GM12864 (cell line): ENCODE data around the gene KRT2.

Experiments
- DNase-seq: peaks from one replicate; pipeline ENCODE4 v3.0.0-alpha.2; 2011; ENCODE audit warnings: low read depth
- H3K4me3 ChIP-seq: 2 replicates; pipeline ENCODE4 v1.5.1; 2011; ENCODE audit warnings: mild to moderate bottlenecking, low read depth, low read length, control low read depth
- CTCF ChIP-seq: IDR thresholded peaks from 2 replicates; pipeline ENCODE4 v1.5.1; 2011; ENCODE audit warnings: low read depth, mild to moderate bottlenecking, moderate library complexity, low read length, control low read depth, inconsistent platforms; ENCODE audit errors: missing control alignments

The KRT2 gene

DNA sequence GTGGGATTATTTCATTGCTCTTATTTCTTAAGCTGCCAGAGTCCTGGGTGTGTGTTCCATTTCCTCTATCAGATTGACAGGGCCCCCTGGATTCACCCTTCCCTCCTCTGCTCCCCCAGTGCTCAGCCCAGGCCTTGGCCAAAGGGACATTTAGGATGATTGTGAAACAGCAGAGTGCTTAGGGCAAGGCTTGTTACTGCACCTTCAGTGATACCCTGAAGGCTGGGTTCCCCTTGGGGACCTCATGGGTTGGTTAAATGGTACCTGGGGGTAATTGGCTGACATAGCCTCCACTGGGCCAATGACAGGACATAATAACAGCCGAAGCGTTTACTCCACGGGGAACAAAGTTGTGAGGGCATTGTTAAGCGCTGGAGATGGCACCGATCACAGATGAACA lies 49.5 kb downstream of the KRT2 start:
- DNase-seq = no peak
- no peak for TF ChIP-seq CTCF
- no peak overlapping the region for H3K4me3 ChIP-seq

- DNase-seq = no peak
- TF ChIP-seq CTCF = no peak
- H3K4me3 ChIP-seq = no peak overlapping the region
Measured at GRCh38 chr12:52601671-52602070, 50.3 kb downstream of the KRT2 start.

- TF ChIP-seq CTCF = no peak
- no peak for DNase-seq
- H3K4me3 ChIP-seq = no peak within 1 kb of the TSS
Measured at GRCh38 chr12:52600941-52601481, 51.0 kb downstream of the KRT2 start, which contains the start of gene KRT72. TSS of gene KRT72 (minus strand) at chr12:52601463. CDS start at chr12:52601452, 11 bp downstream.

DNA sequence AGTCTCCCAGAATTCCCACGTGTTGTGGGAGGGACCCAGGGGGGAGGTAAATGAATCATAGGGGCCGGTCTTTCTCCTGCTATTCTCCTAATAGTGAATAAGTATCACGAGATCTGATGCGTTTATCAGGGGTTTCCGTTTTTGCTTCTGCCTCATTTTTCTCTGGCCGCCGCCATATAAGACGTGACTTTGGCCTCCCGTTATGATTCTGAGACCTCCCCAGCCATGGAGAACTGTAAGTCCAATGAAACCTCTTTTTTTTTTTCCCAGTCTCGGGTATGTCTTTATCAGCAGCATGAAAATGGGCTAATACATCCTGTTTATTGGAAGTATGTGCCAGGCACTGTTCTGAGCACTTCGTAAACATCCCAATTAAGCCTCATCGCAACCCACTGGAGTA lies 51.5 kb downstream of the KRT2 start:
- no peak for DNase-seq

GRCh38 chr12:52600071-52600470 lies 51.9 kb downstream of the KRT2 start:
- H3K4me3 ChIP-seq = no peak overlapping the region
- DNase-seq = no peak
- TF ChIP-seq CTCF = no peak

More for the DNA sequence above, 51.5 kb downstream of the KRT2 start:
- H3K4me3 ChIP-seq = no peak overlapping the region
- no peak for TF ChIP-seq CTCF

DNA sequence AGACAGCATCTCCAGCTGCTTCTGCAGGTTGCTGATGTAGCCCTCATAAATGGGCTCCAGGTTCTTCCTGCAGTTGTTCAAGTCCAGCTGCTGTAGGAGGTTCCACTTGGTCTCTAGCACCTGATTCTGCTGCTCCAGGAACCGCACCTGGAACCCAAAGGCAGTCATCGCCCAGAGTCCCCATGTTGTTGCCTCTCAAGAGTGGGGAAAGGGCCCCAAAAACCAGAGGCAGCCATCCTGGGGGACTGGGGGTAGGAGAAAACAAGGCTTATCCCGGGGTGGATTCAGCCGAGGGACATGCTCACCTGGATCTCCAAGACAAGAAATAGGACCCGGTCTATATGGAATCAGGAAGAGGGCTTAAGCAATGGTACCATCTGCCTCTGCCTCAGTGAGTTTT lies 53.0 kb downstream of the KRT2 start:
- no peak overlapping the region for H3K4me3 ChIP-seq
- no peak for TF ChIP-seq CTCF
- no peak for DNase-seq
